Smooth muscle cell (in vitro differentiated cells): Measurements from ENCODE around the gene DNAJC11. TPM values are rescaled to one million over a fixed set of nuclear protein-coding genes. Genes with fewer than 3 reads are reported as not detected.

Experiments used
- DNase-seq: peaks from one replicate; lab custom pipeline; 2025; ENCODE audit not compliant: unreplicated experiment; lab: John Stamatoyannopoulos, UW
- H2AFZ ChIP-seq: fragments of 200-600 bp; sonication (generic); 2 replicates; pipeline ENCODE4 v1.6.0; 2016; ENCODE audit warnings: antibody characterized with exemption, low read depth, mild to moderate bottlenecking
- H3F3A ChIP-seq: fragments of 200-600 bp; sonication (generic); 2 replicates; pipeline ENCODE4 v1.6.0; 2017; ENCODE audit warnings: antibody characterized with exemption, low read depth
- H3K27ac ChIP-seq: fragments of 200-600 bp; sonication (generic); 2 replicates; pipeline ENCODE4 v1.5.1; 2016; ENCODE audit warnings: low read depth, mild to moderate bottlenecking
- H3K27me3 ChIP-seq: fragments of 200-600 bp; sonication (generic); 2 replicates; pipeline ENCODE4 v1.6.1; 2016; ENCODE audit warnings: low read depth, mild to moderate bottlenecking
- H3K36me3 ChIP-seq: fragments of 200-600 bp; sonication (generic); 2 replicates; pipeline ENCODE4 v1.5.1; 2016; ENCODE audit warnings: low read depth
- H3K4me1 ChIP-seq: fragments of 200-600 bp; sonication (generic); 2 replicates; pipeline ENCODE4 v1.5.1; 2016; ENCODE audit warnings: low read depth
- H3K4me2 ChIP-seq: fragments of 200-600 bp; sonication (generic); 2 replicates; pipeline ENCODE4 v1.6.0; 2016; ENCODE audit warnings: mild to moderate bottlenecking
- H3K4me3 ChIP-seq: fragments of 200-600 bp; sonication (generic); 2 replicates; pipeline ENCODE4 v1.5.1; 2016; ENCODE audit warnings: mild to moderate bottlenecking
- H3K79me2 ChIP-seq: fragments of 200-600 bp; sonication (generic); 2 replicates; pipeline ENCODE4 v1.6.0; 2016; ENCODE audit warnings: low read depth, mild to moderate bottlenecking
- H3K9ac ChIP-seq: fragments of 200-600 bp; sonication (generic); 2 replicates; pipeline ENCODE4 v1.6.0; 2016; ENCODE audit warnings: low read depth
- H3K9me3 ChIP-seq: fragments of 200-600 bp; sonication (generic); replicated peaks from 2 replicates; pipeline ENCODE4 v1.5.1; 2016; ENCODE audit warnings: low read depth
- H4K20me1 ChIP-seq: fragments of 200-600 bp; sonication (generic); 2 replicates; pipeline ENCODE4 v1.6.0; 2016; ENCODE audit warnings: low read depth
- CTCF ChIP-seq: fragments of 200-600 bp; sonication (generic); IDR thresholded peaks from 2 replicates; pipeline ENCODE4 v1.5.1; 2017; ENCODE audit warnings: borderline replicate concordance, mild to moderate bottlenecking, antibody characterized with exemption; ENCODE audit not compliant: insufficient read depth, poor library complexity, severe bottlenecking
- WGBS: methylation state at CpG from one replicate; pipeline ENCODE4 v1.1.7; 2016; ENCODE audit warnings: low lambda C conversion rate; 5-methylcytosine and 5-hydroxymethylcytosine counted together
- polyA plus RNA-seq: library from polyadenylated mRNA; unstranded; fragments of >200 nt; fragmentation: Nextera tagmentation; extraction: Ambion mirVana; gene quantifications from 2 replicates; pipeline ENCODE4 v1.2.1, GENCODE V29; 2016
- total RNA-seq: library from RNA; depleted of rRNA; stranded (reverse); fragments of >200 nt; gene quantifications from 2 replicates; pipeline ENCODE4 v1.2.3, GENCODE V29; 2014

Gene DNAJC11
- total and polyA plus RNA-seq, 2 experiments from 2014 or later = 25.5 to 35.7 TPM

- H3K4me3 ChIP-seq = no peak overlapping the region
- no peak overlapping the region for H3K9ac ChIP-seq
- H3K36me3 ChIP-seq = no peaks in the 10 kb centered on the region
- H4K20me1 ChIP-seq = peaks cover 24% of the 10 kb centered on the region
- H3K27me3 ChIP-seq = no peaks in the 10 kb centered on the region
- H3K4me2 ChIP-seq = no peak overlapping the region
- peaks cover 8% of the 10 kb centered on the region for H3K4me1 ChIP-seq
- H3K9me3 ChIP-seq = no peaks in the 10 kb centered on the region
- peaks cover 8% of the 10 kb centered on the region for H3F3A ChIP-seq
- H2AFZ ChIP-seq = no peak overlapping the region
- no peak for TF ChIP-seq CTCF
- no peak for DNase-seq
- peaks cover 33% of the 10 kb centered on the region for H3K79me2 ChIP-seq
- WGBS = 89% methylated on average over 8 of the region's 12 CpGs
- H3K27ac ChIP-seq = no peak overlapping the region
Observed at GRCh38 chr1:6628971-6629479, 72.6 kb downstream of the DNAJC11 start.

GRCh38 chr1:6627841-6628545, 73.6 kb downstream of the DNAJC11 start:
- no peak overlapping the region for H2AFZ ChIP-seq
- peaks cover 33% of the 10 kb centered on the region for H3K79me2 ChIP-seq
- no peak overlapping the region for H3K4me2 ChIP-seq
- H3K4me3 ChIP-seq = no peak overlapping the region
- TF ChIP-seq CTCF = no peak
- WGBS = 91% methylated on average over 21 of the region's 21 CpGs
- H3K36me3 ChIP-seq = no peaks in the 10 kb centered on the region
- no peak overlapping the region for H3K27ac ChIP-seq
- peaks cover 33% of the 10 kb centered on the region for H4K20me1 ChIP-seq
- H3K4me1 ChIP-seq = peaks cover 8% of the 10 kb centered on the region
- H3F3A ChIP-seq = peaks cover 11% of the 10 kb centered on the region
- no peak for DNase-seq
- H3K27me3 ChIP-seq = no peaks in the 10 kb centered on the region
- no peak overlapping the region for H3K9ac ChIP-seq
- no peaks in the 10 kb centered on the region for H3K9me3 ChIP-seq

GRCh38 chr1:6627031-6627430, 74.6 kb downstream of the DNAJC11 start:
- Histone ChIP-seq H3K4me2 (no peak overlapping the region), H3K9me3 (no peaks in the 10 kb centered on the region), H4K20me1 (peaks cover 43% of the 10 kb centered on the region), H3K27me3 (no peaks in the 10 kb centered on the region), H2AFZ (no peak overlapping the region), H3K9ac (no peak overlapping the region), H3K27ac (no peak overlapping the region), H3K4me1 (peaks cover 8% of the 10 kb centered on the region), H3K4me3 (no peak overlapping the region), H3K79me2 (peaks cover 33% of the 10 kb centered on the region), H3K36me3 (no peaks in the 10 kb centered on the region), H3F3A (peaks cover 11% of the 10 kb centered on the region)
- WGBS = 98% methylated on average over 9 of the region's 9 CpGs
- no peak for DNase-seq
- TF ChIP-seq CTCF = no peak

GRCh38 chr1:6625584-6626149, 75.9 kb downstream of the DNAJC11 start:
- H3K9me3 ChIP-seq = no peaks in the 10 kb centered on the region
- peaks cover 8% of the 10 kb centered on the region for H3K4me1 ChIP-seq
- H3K36me3 ChIP-seq = no peaks in the 10 kb centered on the region
- H4K20me1 ChIP-seq = peaks cover 54% of the 10 kb centered on the region
- peaks cover 11% of the 10 kb centered on the region for H3F3A ChIP-seq
- H2AFZ ChIP-seq = peak overlapping the region; percentile 63
- peak overlapping the region; percentile 63 for H3K4me3 ChIP-seq
- peaks cover 45% of the 10 kb centered on the region for H3K79me2 ChIP-seq
- peak overlapping the region; percentile 82 for H3K4me2 ChIP-seq
- H3K27me3 ChIP-seq = no peaks in the 10 kb centered on the region
- no peak for DNase-seq
- peak overlapping the region; percentile 67 for H3K9ac ChIP-seq
- peak overlapping the region; percentile 1 for H3K27ac ChIP-seq
- TF ChIP-seq CTCF = no peak
- WGBS = 18% methylated on average over 27 of the region's 32 CpGs
